ENCODE results near the gene IL22RA2. TPM values are rescaled to one million over a fixed set of nuclear protein-coding genes. Genes with fewer than 3 reads are reported as not detected.

Gene IL22RA2
- total and polyA plus RNA-seq, 9 of the 15 experiments (the other 6 are each of a cell fraction or from before 2014, with no cell fraction given) = 0.03 TPM; not detected in 8

GRCh38 chr6:137218917-137219663 lies 45.6 kb upstream of the IL22RA2 start, which contains the start of gene IFNGR1 (continued):
- TF ChIP-seq PRPF4 (IDR thresholded peaks at IDR 0.05; ENCODE audit: insufficient read depth, low read depth, low read length, poor library complexity, severe bottlenecking) (no peak), ZSCAN32 (CRISPR knock-in tag; IDR thresholded peaks at IDR 0.05) (no peak), HBP1 (CRISPR knock-in tag; IDR thresholded peaks at IDR 0.05) (no peak), ZNF174 (CRISPR knock-in tag; IDR thresholded peaks at IDR 0.05) (no peak), HMG20B (CRISPR knock-in tag; IDR thresholded peaks at IDR 0.05) (no peak), BMI1 (IDR thresholded peaks at IDR 0.05; ENCODE audit: low read length) (no peak), ZNF408 (CRISPR knock-in tag; IDR thresholded peaks at IDR 0.05; ENCODE audit: low read depth) (no peak), ELF2 (CRISPR knock-in tag; IDR thresholded peaks at IDR 0.05) (no peak), CHD1 (IDR thresholded peaks at IDR 0.05; ENCODE audit: low read length) (no peak), ZNF57 (CRISPR knock-in tag; IDR thresholded peaks at IDR 0.05) (no peak), HCFC1 (IDR thresholded peaks at IDR 0.05; ENCODE audit: low read depth, low read length) (peak; percentile 50), ZNF324 (CRISPR knock-in tag; IDR thresholded peaks at IDR 0.05) (no peak), POLR2B (IDR thresholded peaks at IDR 0.05; ENCODE audit: low read depth, partially characterized antibody) (peak; percentile 85), ZNF589 (CRISPR knock-in tag; IDR thresholded peaks at IDR 0.05; ENCODE audit: low read depth) (no peak), EWSR1 (IDR thresholded peaks at IDR 0.05; ENCODE audit: borderline replicate concordance, low read depth, partially characterized antibody) (no peak), MTF1 (CRISPR knock-in tag; IDR thresholded peaks at IDR 0.05; ENCODE audit: borderline replicate concordance) (no peak), ZFPM2 (CRISPR knock-in tag; IDR thresholded peaks at IDR 0.05) (no peak), MAFG (tag; conservative IDR thresholded peaks at IDR 0.05) (no peak)
- TF ChIP-seq, protein P1, sequence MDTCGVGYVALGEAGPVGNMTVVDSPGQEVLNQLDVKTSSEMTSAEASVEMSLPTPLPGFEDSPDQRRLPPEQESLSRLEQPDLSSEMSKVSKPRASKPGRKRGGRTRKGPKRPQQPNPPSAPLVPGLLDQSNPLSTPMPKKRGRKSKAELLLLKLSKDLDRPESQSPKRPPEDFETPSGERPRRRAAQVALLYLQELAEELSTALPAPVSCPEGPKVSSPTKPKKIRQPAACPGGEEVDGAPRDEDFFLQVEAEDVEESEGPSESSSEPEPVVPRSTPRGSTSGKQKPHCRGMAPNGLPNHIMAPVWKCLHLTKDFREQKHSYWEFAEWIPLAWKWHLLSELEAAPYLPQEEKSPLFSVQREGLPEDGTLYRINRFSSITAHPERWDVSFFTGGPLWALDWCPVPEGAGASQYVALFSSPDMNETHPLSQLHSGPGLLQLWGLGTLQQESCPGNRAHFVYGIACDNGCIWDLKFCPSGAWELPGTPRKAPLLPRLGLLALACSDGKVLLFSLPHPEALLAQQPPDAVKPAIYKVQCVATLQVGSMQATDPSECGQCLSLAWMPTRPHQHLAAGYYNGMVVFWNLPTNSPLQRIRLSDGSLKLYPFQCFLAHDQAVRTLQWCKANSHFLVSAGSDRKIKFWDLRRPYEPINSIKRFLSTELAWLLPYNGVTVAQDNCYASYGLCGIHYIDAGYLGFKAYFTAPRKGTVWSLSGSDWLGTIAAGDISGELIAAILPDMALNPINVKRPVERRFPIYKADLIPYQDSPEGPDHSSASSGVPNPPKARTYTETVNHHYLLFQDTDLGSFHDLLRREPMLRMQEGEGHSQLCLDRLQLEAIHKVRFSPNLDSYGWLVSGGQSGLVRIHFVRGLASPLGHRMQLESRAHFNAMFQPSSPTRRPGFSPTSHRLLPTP (IDR thresholded peaks at IDR 0.05; ENCODE audit: borderline replicate concordance, extremely low read depth, insufficient read length) = no peak

Data from K562 (cell line).